Spleen (tissue), 11 donors: ENCODE results near the gene MBOAT7. TPM values are rescaled to one million over a fixed set of nuclear protein-coding genes. Genes with fewer than 3 reads are reported as not detected.
"Not testable (repeated sequence)": the region's sequence is repeated elsewhere in the genome, so short reads cannot be mapped to it uniquely, and the experiment has no call there.

Experiments used
- DNase-seq: peaks from one replicate; pipeline ENCODE4 v3.0.0-alpha.2; 2020
- H3K27ac ChIP-seq, 8 donors: fragments of 200-600 bp; sonication (generic) in 7 of 8; 1 replicate in 4 of 8; 2 replicates in 4 of 8; pipeline versions ENCODE4 v1.5.0 to v1.8.0; 2016 to 2021; ENCODE audit warnings: inconsistent platforms in 4 of 8, mild to moderate bottlenecking in 4 of 8, moderate library complexity in 1 of 8
- H3K27me3 ChIP-seq, 7 donors: fragments of 200-600 bp; sonication (generic) in 6 of 7; replicated peaks in 1 of 7; 1 replicate in 4 of 7; 2 replicates in 3 of 7; pipeline versions ENCODE4 v1.5.0 to v1.8.0; 2016 to 2021; ENCODE audit warnings: inconsistent platforms in 3 of 7, mild to moderate bottlenecking in 1 of 7
- H3K36me3 ChIP-seq, 6 donors: fragments of 200-600 bp; sonication (generic) in 5 of 6; 1 replicate in 4 of 6; 2 replicates in 2 of 6; pipeline versions ENCODE4 v1.5.0 to v1.8.0; 2016 to 2021; ENCODE audit warnings: inconsistent platforms in 2 of 6
- H3K4me1 ChIP-seq, 6 donors: fragments of 200-600 bp; sonication (generic) in 5 of 6; 1 replicate in 3 of 6; 2 replicates in 3 of 6; pipeline versions ENCODE4 v1.5.0 to v1.8.0; 2016 to 2021; ENCODE audit warnings: inconsistent platforms in 3 of 6
- H3K4me3 ChIP-seq, 8 donors: fragments of 200-600 bp; sonication (generic) in 7 of 8; 1 replicate in 4 of 8; 2 replicates in 4 of 8; pipeline versions ENCODE4 v1.5.0 to v1.8.0; 2016 to 2021; ENCODE audit warnings: inconsistent platforms in 4 of 8, mild to moderate bottlenecking in 4 of 8, moderate library complexity in 2 of 8
- H3K9me3 ChIP-seq, 8 donors: fragments of 200-600 bp; sonication (generic) in 7 of 8; 1 replicate in 4 of 8; 2 replicates in 4 of 8; pipeline versions ENCODE4 v1.5.0 to v1.8.0; 2016 to 2021; ENCODE audit warnings: inconsistent platforms in 4 of 8
- CTCF ChIP-seq, 11 experiments: fragments of 200-600 bp in 7 of 11; fragments of 450-650 bp in 4 of 11; sonication (generic) in 4 of 11; IDR thresholded peaks in 8 of 11; conservative IDR thresholded peaks in 3 of 11; 1 replicate in 7 of 11; 2 replicates in 4 of 11; pipeline versions ENCODE4 v1.4.0 to v1.8.0; 2016 to 2021; ENCODE audit warnings: antibody characterized with exemption in 11 of 11, inconsistent platforms in 4 of 11, mild to moderate bottlenecking in 1 of 11
- POLR2A ChIP-seq, 3 donors: fragments of 450-650 bp; IDR thresholded peaks; one replicate each; pipeline ENCODE4 v1.5.1; 2017; ENCODE audit warnings: antibody characterized with exemption in 3 of 3, mild to moderate bottlenecking in 1 of 3
- POLR2AphosphoS5 ChIP-seq, 3 donors: sonication (generic); formaldehyde crosslinking; IDR thresholded peaks; one replicate each; pipeline ENCODE4 v1.5.1; 2017; ENCODE audit warnings: antibody characterized with exemption in 3 of 3
- WGBS, 5 donors: extraction: QIAGEN DNeasy Blood & Tissue Kit in 3 of 5; methylation state at CpG; one replicate each; pipeline versions ENCODE4 v1.1.5 to v1.1.7; 2013 to 2018; 5-methylcytosine and 5-hydroxymethylcytosine counted together
- intact Hi-C: fragments of 100-400 bp; cut with DNase I; formaldehyde crosslinking; loops from one replicate; pipeline ENCODE4 v1.15.0; 2023; ENCODE audit warnings: low total_unique reads
- polyA plus RNA-seq, 3 donors: library from polyadenylated mRNA; stranded (reverse); fragments of 200-250 nt; gene quantifications; one replicate each; pipeline ENCODE4 v1.2.1, GENCODE V29; 2013
- total RNA-seq, 7 donors: library from RNA; depleted of rRNA in 3 of 7; stranded (reverse); fragments of >200 nt in 3 of 7; fragmentation: NEBNext Ultra II Directional in 4 of 7; extraction: Animal tissue kit (Norgen Biotek cat#: 25700) in 4 of 7; gene quantifications; one replicate each; pipeline versions ENCODE4 v1.1.0 to v1.2.1, GENCODE V29; 2016 to 2021
- donor health status: healthy with polysubstance abuse.
- donor health status: DM: no; HTN: no; CAD: no; lungs with moderate emphysema.
- donor health status: DM: no; HTN: no; CAD: no.
- donor health status: Bipolar disorder and iron deficiency.
- donor health status: healthy.
- donor health status: DM: no; HTN: no; CAD: no.
- donor health status: DM: yes; HTN: yes; CAD: no.

MBOAT7 gene
- total and polyA plus RNA-seq, 10 donors, result 12.0 to 208 (median 82.9) TPM

DNA sequence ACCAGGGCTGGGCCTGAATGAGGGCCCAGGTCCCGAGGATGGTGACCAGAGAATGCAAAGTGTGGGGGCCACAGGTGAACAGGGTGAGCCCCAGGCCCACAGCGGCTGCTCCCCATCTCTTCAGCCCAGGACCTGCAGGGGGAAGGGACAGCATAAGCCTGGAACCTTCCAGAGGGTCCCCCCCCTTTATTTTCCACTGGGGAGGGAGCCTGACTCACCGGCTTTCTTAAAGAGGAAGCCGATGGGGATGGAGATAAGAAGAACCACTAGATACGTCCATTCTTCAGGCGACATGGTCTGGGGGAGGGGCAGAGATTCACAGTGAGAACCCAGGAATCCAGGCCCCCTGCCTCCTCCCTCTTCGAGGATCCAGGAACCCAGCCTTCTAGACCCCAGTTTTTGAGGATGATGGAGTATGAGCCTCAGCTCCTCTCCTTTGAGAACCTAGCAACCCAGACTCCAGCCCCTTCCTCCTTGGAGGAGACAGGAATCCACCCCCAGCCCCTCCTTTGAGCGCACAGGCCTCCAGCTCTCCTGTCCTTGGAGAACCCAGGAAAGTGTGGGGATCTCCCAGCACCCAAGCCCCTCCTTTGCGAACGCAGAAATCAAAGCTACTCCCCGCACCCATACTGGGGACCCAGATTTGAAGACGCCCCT is 1.0 kb downstream of the MBOAT7 start:
- intact Hi-C loops, result no loop called here

GRCh38 chr19:54186934-54187381 is 2.4 kb downstream of the MBOAT7 start:
- intact Hi-C loops, result no loop called here
- H3K4me3 ChIP-seq, result no peak overlapping the region
- no peaks in the 10 kb centered on the region for H3K27me3 ChIP-seq
- TF ChIP-seq POLR2A (IDR thresholded peaks at IDR 0.05), result no peak
- peak in 1 of 3 donors; percentile 25 for TF ChIP-seq POLR2AphosphoS5 (IDR thresholded peaks at IDR 0.05)
- 86 to 91% (median 90%) methylated on average over 11 of the region's 11 CpGs for WGBS, 5 donors
- peaks cover 0 to 55% (median 2%) of the 10 kb centered on the region in 6 donors for H3K36me3 ChIP-seq
- peaks cover 11 to 33% (median 21%) of the 10 kb centered on the region in 6 donors for H3K4me1 ChIP-seq
- H3K27ac ChIP-seq, result peak overlapping the region in 1 of 8 donors; percentile 99
- DNase-seq, result peak; percentile 77
- H3K9me3 ChIP-seq, result no peaks in the 10 kb centered on the region

More for the DNA sequence above, 1.0 kb downstream of the MBOAT7 start:
- Histone ChIP-seq H3K36me3 (peaks cover 0 to 55% (median 10%) of the 10 kb centered on the region in 6 donors), H3K4me3 (peak overlapping the region in 7 of 8 donors; percentile 46 to 98 (median 75)), H3K4me1 (peaks cover 14 to 47% (median 32%) of the 10 kb centered on the region in 6 donors), H3K9me3 (no peaks in the 10 kb centered on the region), H3K27ac (peak overlapping the region; percentile 42 to 100 (median 99)), H3K27me3 (no peaks in the 10 kb centered on the region)
- 7 to 16% (median 10%) methylated on average over 9 to 12 of the region's 12 CpGs for WGBS, 5 donors
- peak; percentile 84 for DNase-seq
- TF ChIP-seq POLR2AphosphoS5 (IDR thresholded peaks at IDR 0.05) (peak in 1 of 3 donors; percentile 74), CTCF (IDR thresholded peaks at IDR 0.05 in 8 of 11, conservative IDR thresholded peaks at IDR 0.05 in 3 of 11) (no peak)

DNA sequence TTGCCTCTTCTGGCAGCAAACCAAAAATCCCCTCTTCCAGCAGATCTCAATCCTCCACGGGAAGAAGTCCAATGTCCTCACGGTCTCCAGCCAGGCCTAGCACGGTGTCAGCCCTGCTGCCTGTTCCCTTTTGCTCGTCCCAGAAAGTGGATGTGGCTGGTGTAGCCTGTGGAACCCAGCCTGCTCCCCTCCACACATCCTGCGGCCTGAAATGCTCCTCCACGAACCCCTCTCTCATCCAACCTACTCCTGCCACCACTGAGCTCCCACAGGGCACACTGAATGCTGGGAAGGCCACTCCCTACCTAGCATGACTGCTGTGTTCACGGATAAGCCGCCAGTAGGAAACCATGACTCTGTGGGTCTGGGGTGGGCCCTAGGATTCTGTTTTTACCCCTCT is 3.0 kb downstream of the MBOAT7 start:
- DNase-seq, result peak; percentile 68
- no peaks in the 10 kb centered on the region for H3K9me3 ChIP-seq
- intact Hi-C loops, result no loop called here

GRCh38 chr19:54183431-54183830 is 5.9 kb downstream of the MBOAT7 start:
- no peaks in the 10 kb centered on the region for H3K9me3 ChIP-seq
- H3K4me3 ChIP-seq, result no peak overlapping the region
- peaks cover 0 to 85% (median 16%) of the 10 kb centered on the region in 6 donors for H3K36me3 ChIP-seq
- intact Hi-C loops, result no loop called here
- 81 to 93% (median 83%) methylated on average over 10 to 11 of the region's 11 CpGs for WGBS, 5 donors
- no peak overlapping the region for H3K27ac ChIP-seq
- peak; percentile 67 for DNase-seq
- peaks cover 4 to 19% (median 9%) of the 10 kb centered on the region in 6 donors for H3K4me1 ChIP-seq
- no peaks in the 10 kb centered on the region for H3K27me3 ChIP-seq
- no peak for TF ChIP-seq POLR2A (IDR thresholded peaks at IDR 0.05)
- TF ChIP-seq CTCF (IDR thresholded peaks at IDR 0.05 in 8 of 11, conservative IDR thresholded peaks at IDR 0.05 in 3 of 11), result no peak
- peak in 1 of 3 donors; percentile 42 for TF ChIP-seq POLR2AphosphoS5 (IDR thresholded peaks at IDR 0.05)

More for the DNA sequence above, 3.0 kb downstream of the MBOAT7 start:
- Histone ChIP-seq H3K27me3 (no peaks in the 10 kb centered on the region), H3K27ac (peak overlapping the region in 1 of 8 donors; percentile 99), H3K4me1 (peaks cover 7 to 27% (median 15%) of the 10 kb centered on the region in 6 donors), H3K4me3 (no peak overlapping the region), H3K36me3 (peaks cover 0 to 56% (median 2%) of the 10 kb centered on the region in 6 donors)
- WGBS, 5 donors, result 91 to 96% (median 93%) methylated on average over 8 of the region's 8 CpGs
- TF ChIP-seq POLR2AphosphoS5 (IDR thresholded peaks at IDR 0.05) (no peak), POLR2A (IDR thresholded peaks at IDR 0.05) (no peak), CTCF (IDR thresholded peaks at IDR 0.05 in 8 of 11, conservative IDR thresholded peaks at IDR 0.05 in 3 of 11) (no peak)

DNA sequence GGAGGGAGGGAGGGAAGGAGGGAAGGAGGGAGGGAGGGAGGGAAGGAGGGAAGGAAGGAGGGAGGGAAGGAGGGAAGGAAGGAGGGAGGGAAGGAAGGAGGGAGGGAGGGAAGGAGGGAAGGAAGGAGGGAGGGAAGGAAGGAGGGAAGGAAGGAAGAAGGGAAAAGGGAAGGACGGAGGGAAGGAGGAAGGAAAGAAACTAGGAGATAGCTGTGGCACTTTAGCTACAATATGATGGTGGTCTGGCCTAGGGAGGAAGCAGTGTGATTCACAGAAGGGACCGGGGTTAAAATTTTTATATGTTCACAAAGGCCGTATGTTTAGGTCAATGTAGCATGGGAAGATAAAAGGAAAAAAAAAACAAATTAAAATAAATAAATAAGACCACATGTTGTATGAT is 7.5 kb downstream of the MBOAT7 start:
- H3K4me1 ChIP-seq, H3K27me3 ChIP-seq, DNase-seq, H3K27ac ChIP-seq, intact Hi-C loops, H3K4me3 ChIP-seq, H3K9me3 ChIP-seq: not testable (repeated sequence)
- 83 to 88% (median 85%) methylated on average over 3 of the region's 3 CpGs for WGBS, 5 donors
- peaks cover 0 to 93% (median 18%) of the 10 kb centered on the region in 6 donors for H3K36me3 ChIP-seq
